K562 (cell line): ENCODE measurements around the gene AIF1. TPM values are rescaled to one million over a fixed set of nuclear protein-coding genes. Genes with fewer than 3 reads are reported as not detected.

Experiments
- BRCA1 ChIP-seq, 2 experiments: fragments of 450-650 bp in 1 of 2; sonication (generic) in 1 of 2; formaldehyde crosslinking in 1 of 2; IDR thresholded peaks; 2 replicates each; pipeline versions ENCODE4 v1.5.0 to v1.6.1; 2017 to 2020; ENCODE audit warnings: mild to moderate bottlenecking in 1 of 2, missing genetic modification reagents in 1 of 2
- CBFA2T2 ChIP-seq: fragments of 450-650 bp; conservative IDR thresholded peaks from 2 replicates; pipeline ENCODE4 v1.6.1; 2017; ENCODE audit warnings: mild to moderate bottlenecking
- DNMT1 ChIP-seq: fragments of 450-650 bp; IDR thresholded peaks from 2 replicates; pipeline ENCODE4 v1.6.1; 2016; ENCODE audit warnings: antibody characterized with exemption, mild to moderate bottlenecking
- EWSR1 ChIP-seq: fragments of 450-650 bp; IDR thresholded peaks from 2 replicates; pipeline ENCODE4 v1.6.1; 2018; ENCODE audit warnings: borderline replicate concordance, mild to moderate bottlenecking, low read depth, moderate library complexity; ENCODE audit not compliant: partially characterized antibody
- FOXP1 ChIP-seq: sonication (generic); formaldehyde crosslinking; IDR thresholded peaks from 2 replicates; pipeline ENCODE4 v1.8.0; 2022; ENCODE audit warnings: mild to moderate bottlenecking, missing genetic modification reagents
- HDAC2 ChIP-seq: fragments of 450-650 bp; IDR thresholded peaks from 2 replicates; pipeline ENCODE4 v1.6.1; 2016; ENCODE audit warnings: mild to moderate bottlenecking
- HMGN3 ChIP-seq: IDR thresholded peaks from 2 replicates; pipeline ENCODE4 v1.6.1; 2011; ENCODE audit warnings: borderline replicate concordance, low read depth, mild to moderate bottlenecking, mixed read lengths, low read length; ENCODE audit not compliant: insufficient read length; ENCODE audit errors: extremely low read depth
- NCOA1 ChIP-seq: fragments of 450-650 bp; IDR thresholded peaks from 2 replicates; pipeline ENCODE4 v1.6.1; 2016; ENCODE audit warnings: low read depth
- NR4A1 ChIP-seq, 2 experiments: fragments of 250-450 bp in 1 of 2; fragments of 450-650 bp in 1 of 2; sonication (Bioruptor Pico) in 1 of 2; IDR thresholded peaks; 2 replicates each; pipeline versions ENCODE4 v1.4.0 to v1.6.1; 2016 to 2020; ENCODE audit warnings: mild to moderate bottlenecking in 2 of 2, missing compliant biosample characterization in 1 of 2, missing genetic modification characterization in 1 of 2, moderate library complexity in 1 of 2
- PCBP2 ChIP-seq: fragments of 200-400 bp; formaldehyde crosslinking; IDR thresholded peaks from 2 replicates; pipeline ENCODE4 v1.6.1; 2018; ENCODE audit warnings: low read length, low read depth, mild to moderate bottlenecking, moderate library complexity; ENCODE audit not compliant: poor library complexity, severe bottlenecking
- PHB2 ChIP-seq: fragments of 450-650 bp; IDR thresholded peaks from 2 replicates; pipeline ENCODE4 v1.6.1; 2017; ENCODE audit warnings: low read depth
- SAFB ChIP-seq: fragments of 200-400 bp; formaldehyde crosslinking; IDR thresholded peaks from 2 replicates; pipeline ENCODE4 v1.6.1; 2017; ENCODE audit warnings: low read depth, low read length, borderline replicate concordance
- SIN3B ChIP-seq: fragments of 450-650 bp; IDR thresholded peaks from 2 replicates; pipeline ENCODE4 v1.6.1; 2017; ENCODE audit warnings: low read depth, mild to moderate bottlenecking, moderate library complexity
- SIX5 ChIP-seq, 2 experiments: IDR thresholded peaks; 2 replicates each; pipeline ENCODE4 v1.6.1; 2011; ENCODE audit warnings: low read length in 2 of 2, borderline replicate concordance in 1 of 2, low read depth in 1 of 2, mild to moderate bottlenecking in 1 of 2, moderate library complexity in 1 of 2; ENCODE audit not compliant: insufficient read depth in 1 of 2
- TCF7L2 ChIP-seq: fragments of 150-350 bp; IDR thresholded peaks from 2 replicates; pipeline ENCODE4 v1.6.1; 2016; ENCODE audit warnings: low read depth, mild to moderate bottlenecking, low read length, moderate library complexity
- TEAD4 ChIP-seq, 2 experiments: sonication (generic) in 1 of 2; formaldehyde crosslinking in 1 of 2; IDR thresholded peaks; 2 replicates each; pipeline versions ENCODE4 v1.6.1 to v1.8.0; 2012 to 2022; ENCODE audit warnings: borderline replicate concordance in 1 of 2, inconsistent platforms in 1 of 2, low read length in 1 of 2, mild to moderate bottlenecking in 1 of 2, missing genetic modification reagents in 1 of 2
- ZNF175 ChIP-seq: fragments of 200-800 bp; sonication (Bioruptor generic); IDR thresholded peaks from 2 replicates; pipeline ENCODE4 v1.6.1; 2016; ENCODE audit warnings: low read depth, mild to moderate bottlenecking, missing genetic modification characterization, missing compliant biosample characterization
- ZNF224 ChIP-seq: sonication (generic); formaldehyde crosslinking; IDR thresholded peaks from 2 replicates; pipeline ENCODE4 v1.8.0; 2022; ENCODE audit warnings: mild to moderate bottlenecking, missing genetic modification reagents
- ZNF24 ChIP-seq: fragments of 450-650 bp; IDR thresholded peaks from 2 replicates; pipeline ENCODE4 v1.6.1; 2016
- ZNF586 ChIP-seq: fragments of 450-650 bp; formaldehyde crosslinking; conservative IDR thresholded peaks from 2 replicates; pipeline ENCODE4 v1.4.0; 2020; ENCODE audit warnings: mild to moderate bottlenecking, moderate library complexity
- ZNF707 ChIP-seq: fragments of 250-450 bp; sonication (Bioruptor Pico); conservative IDR thresholded peaks from 2 replicates; pipeline ENCODE4 v1.8.0; 2022; ENCODE audit warnings: inconsistent platforms, mild to moderate bottlenecking, moderate library complexity
- ZNF780A ChIP-seq: fragments of 250-450 bp; sonication (Bioruptor Pico); IDR thresholded peaks from 2 replicates; pipeline ENCODE4 v1.5.0; 2021; ENCODE audit warnings: mild to moderate bottlenecking
- polyA plus RNA-seq, 8 experiments: library from polyadenylated mRNA; depleted of rRNA in 4 of 8; stranded (reverse) in 5 of 8; unstranded in 3 of 8; fragments of >200 nt; fragmentation: Nextera tagmentation in 2 of 8; fragmentation: Illumina TruSeq in 1 of 8; extraction: Ambion mirVana in 2 of 8; extraction: Trizol in 1 of 8; gene quantifications; 2 replicates each; pipeline versions ENCODE4 v1.2.1 to v1.2.3, GENCODE V29; 2011 to 2014; ENCODE audit warnings: inconsistent platforms in 1 of 8, missing spikeins in 1 of 8
- total RNA-seq, 7 experiments: library from RNA; depleted of rRNA in 6 of 7; stranded (reverse); fragments of >200 nt in 6 of 7; fragmentation: Illumina TruSeq in 2 of 7; extraction: Trizol in 2 of 7; gene quantifications; 2 replicates each; pipeline versions ENCODE4 v1.2.1 to v1.2.3, GENCODE V29; 2011 to 2021; ENCODE audit warnings: low replicate concordance in 1 of 7
- TF ChIP-seq, protein P1 (sequence below): fragments of 450-650 bp; IDR thresholded peaks from 2 replicates; pipeline ENCODE4 v1.6.1; 2018; ENCODE audit not compliant: partially characterized antibody
- TF ChIP-seq, protein P2 (sequence below): fragments of 450-650 bp; formaldehyde crosslinking; IDR thresholded peaks from 2 replicates; pipeline ENCODE4 v1.4.0; 2020; ENCODE audit warnings: mild to moderate bottlenecking, moderate library complexity

The AIF1 gene
- total and polyA plus RNA-seq, 9 of the 15 experiments (the other 6 are each of a cell fraction or from before 2014, with no cell fraction given): 9.4 to 33.4 (median 19.4) TPM

DNA sequence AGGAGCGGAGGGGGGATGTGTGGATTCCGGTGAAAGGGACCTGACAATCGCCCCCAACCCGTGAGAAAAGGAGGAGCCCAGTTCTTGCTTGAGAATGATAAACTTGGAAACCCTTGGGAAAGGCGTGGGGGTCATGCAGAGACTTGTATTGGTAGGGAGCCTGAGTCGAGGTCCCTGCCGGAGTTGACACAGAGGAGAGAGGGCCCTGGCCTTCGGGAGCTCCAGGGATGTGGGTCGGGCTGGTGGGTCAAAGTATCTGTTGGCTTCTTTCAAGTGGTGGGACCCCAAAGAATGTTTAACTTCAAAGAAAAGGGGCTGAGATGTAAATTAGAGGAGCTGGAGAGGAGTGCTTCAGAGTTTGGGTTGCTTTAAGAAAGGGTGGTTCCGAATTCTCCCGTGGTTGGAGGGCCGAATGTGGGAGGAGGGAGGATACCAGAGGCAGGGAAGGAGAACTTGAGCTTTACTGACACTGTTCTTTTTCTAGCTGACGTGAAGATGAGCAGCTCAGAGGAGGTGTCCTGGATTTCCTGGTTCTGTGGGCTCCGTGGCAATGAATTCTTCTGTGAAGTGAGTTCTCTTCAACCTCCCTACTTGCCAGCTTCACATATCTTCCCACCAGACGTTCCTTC, 51.4 kb downstream of the AIF1 start (continued):
- TF ChIP-seq EWSR1 (no peak), ZNF175 (CRISPR knock-in tag) (no peak), ZNF586 (no peak), SIN3B (no peak), ZNF707 (no peak), PHB2 (no peak), TCF7L2 (no peak), ZNF780A (CRISPR knock-in tag) (no peak), SAFB (no peak), FOXP1 (CRISPR knock-in tag) (no peak), SIX5 (IDR thresholded peaks at IDR 0.05; ENCODE audit: borderline replicate concordance in 1 of 2, insufficient read depth in 1 of 2, low read depth in 1 of 2, low read length in 2 of 2) (no peak), HDAC2 (0 out of 2 replicates have a peak, but pooled peaks have one; percentile 32), ZNF224 (CRISPR knock-in tag) (no peak), BRCA1 (IDR thresholded peaks at IDR 0.05) (no peak), BRCA1 (CRISPR knock-in tag; IDR thresholded peaks at IDR 0.05) (no peak), ZNF24 (no peak), NR4A1 (CRISPR knock-in tag; IDR thresholded peaks at IDR 0.05) (no peak), NR4A1 (tag; IDR thresholded peaks at IDR 0.05) (no peak), HMGN3 (no peak), NCOA1 (peak; percentile 55; the same call in 1 of the 2 replicates), PCBP2 (no peak), TEAD4 (IDR thresholded peaks at IDR 0.05; ENCODE audit: low read length) (no peak; the same call in 1 of the 2 replicates), TEAD4 (CRISPR knock-in tag; IDR thresholded peaks at IDR 0.05; ENCODE audit: borderline replicate concordance) (no peak), CBFA2T2 (no peak), DNMT1 (0 out of 2 replicates have a peak, but pooled peaks have one; percentile 43)
- TF ChIP-seq, protein P1, sequence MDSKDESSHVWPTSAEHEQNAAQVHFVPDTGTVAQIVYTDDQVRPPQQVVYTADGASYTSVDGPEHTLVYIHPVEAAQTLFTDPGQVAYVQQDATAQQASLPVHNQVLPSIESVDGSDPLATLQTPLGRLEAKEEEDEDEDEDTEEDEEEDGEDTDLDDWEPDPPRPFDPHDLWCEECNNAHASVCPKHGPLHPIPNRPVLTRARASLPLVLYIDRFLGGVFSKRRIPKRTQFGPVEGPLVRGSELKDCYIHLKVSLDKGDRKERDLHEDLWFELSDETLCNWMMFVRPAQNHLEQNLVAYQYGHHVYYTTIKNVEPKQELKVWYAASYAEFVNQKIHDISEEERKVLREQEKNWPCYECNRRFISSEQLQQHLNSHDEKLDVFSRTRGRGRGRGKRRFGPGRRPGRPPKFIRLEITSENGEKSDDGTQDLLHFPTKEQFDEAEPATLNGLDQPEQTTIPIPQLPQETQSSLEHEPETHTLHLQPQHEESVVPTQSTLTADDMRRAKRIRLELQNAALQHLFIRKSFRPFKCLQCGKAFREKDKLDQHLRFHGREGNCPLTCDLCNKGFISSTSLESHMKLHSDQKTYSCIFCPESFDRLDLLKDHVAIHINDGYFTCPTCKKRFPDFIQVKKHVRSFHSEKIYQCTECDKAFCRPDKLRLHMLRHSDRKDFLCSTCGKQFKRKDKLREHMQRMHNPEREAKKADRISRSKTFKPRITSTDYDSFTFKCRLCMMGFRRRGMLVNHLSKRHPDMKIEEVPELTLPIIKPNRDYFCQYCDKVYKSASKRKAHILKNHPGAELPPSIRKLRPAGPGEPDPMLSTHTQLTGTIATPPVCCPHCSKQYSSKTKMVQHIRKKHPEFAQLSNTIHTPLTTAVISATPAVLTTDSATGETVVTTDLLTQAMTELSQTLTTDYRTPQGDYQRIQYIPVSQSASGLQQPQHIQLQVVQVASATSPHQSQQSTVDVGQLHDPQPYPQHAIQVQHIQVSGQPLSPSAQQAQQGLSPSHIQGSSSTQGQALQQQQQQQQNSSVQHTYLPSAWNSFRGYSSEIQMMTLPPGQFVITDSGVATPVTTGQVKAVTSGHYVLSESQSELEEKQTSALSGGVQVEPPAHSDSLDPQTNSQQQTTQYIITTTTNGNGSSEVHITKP: no peak
- TF ChIP-seq, protein P2, sequence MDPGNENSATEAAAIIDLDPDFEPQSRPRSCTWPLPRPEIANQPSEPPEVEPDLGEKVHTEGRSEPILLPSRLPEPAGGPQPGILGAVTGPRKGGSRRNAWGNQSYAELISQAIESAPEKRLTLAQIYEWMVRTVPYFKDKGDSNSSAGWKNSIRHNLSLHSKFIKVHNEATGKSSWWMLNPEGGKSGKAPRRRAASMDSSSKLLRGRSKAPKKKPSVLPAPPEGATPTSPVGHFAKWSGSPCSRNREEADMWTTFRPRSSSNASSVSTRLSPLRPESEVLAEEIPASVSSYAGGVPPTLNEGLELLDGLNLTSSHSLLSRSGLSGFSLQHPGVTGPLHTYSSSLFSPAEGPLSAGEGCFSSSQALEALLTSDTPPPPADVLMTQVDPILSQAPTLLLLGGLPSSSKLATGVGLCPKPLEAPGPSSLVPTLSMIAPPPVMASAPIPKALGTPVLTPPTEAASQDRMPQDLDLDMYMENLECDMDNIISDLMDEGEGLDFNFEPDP (CRISPR knock-in tag): 0 out of 2 replicates have a peak, but pooled peaks have one; percentile 54
